CD4-positive, alpha-beta memory T cell (primary cell): ENCODE results near the gene TSC22D1. TPM values are rescaled to one million over a fixed set of nuclear protein-coding genes. Genes with fewer than 3 reads are reported as not detected.
"Not testable (repeated sequence)": the region's sequence is repeated elsewhere in the genome, so short reads cannot be mapped to it uniquely, and the experiment has no call there.

Experiments
- CTCF ChIA-PET: fragments of 350-600 bp; sonication (Branson Sonifier 250); formaldehyde crosslinking; loops from one replicate; lab custom pipeline; 2021; ENCODE audit warnings: inconsistent platforms; ENCODE audit not compliant: partially characterized antibody; lab: Charles Lee
- POLR2A ChIA-PET: fragments of 350-600 bp; sonication (Branson Sonifier 250); formaldehyde crosslinking; loops from one replicate; lab custom pipeline; 2021; ENCODE audit not compliant: partially characterized antibody; lab: Charles Lee
- DNase-seq, 5 donors: peaks; one replicate each; pipeline versions ENCODE4 v3.0.0 to v3.0.0-alpha.2; 2020 to 2022; ENCODE audit warnings: mixed read lengths in 1 of 5
- H3K27ac ChIP-seq: one replicate; pipeline ENCODE4 v1.7.0; 2013; ENCODE audit warnings: low read depth, low read length
- H3K27me3 ChIP-seq: 2 replicates; pipeline ENCODE4 v1.7.0; 2013; ENCODE audit warnings: mild to moderate bottlenecking, low read length, moderate library complexity; ENCODE audit not compliant: insufficient read depth
- H3K36me3 ChIP-seq: 2 replicates; pipeline ENCODE4 v1.7.0; 2013; ENCODE audit warnings: mild to moderate bottlenecking, low read length, moderate library complexity; ENCODE audit not compliant: insufficient read depth
- H3K4me1 ChIP-seq: 2 replicates; pipeline ENCODE4 v1.7.0; 2013; ENCODE audit warnings: mild to moderate bottlenecking, low read length, moderate library complexity; ENCODE audit not compliant: insufficient read depth
- H3K4me3 ChIP-seq, 2 donors: one replicate each; pipeline ENCODE4 v1.7.0; 2013; ENCODE audit warnings: low read length in 2 of 2, mild to moderate bottlenecking in 1 of 2
- H3K9me3 ChIP-seq, 2 donors: one replicate each; pipeline ENCODE4 v1.7.0; 2013; ENCODE audit warnings: low read length in 2 of 2, control low read depth in 1 of 2; ENCODE audit not compliant: control insufficient read depth in 1 of 2
- H3K27ac Mint-ChIP-seq, 7 donors: one replicate each; pipeline ENCODE4 v1.8.0; 2020 to 2021; ENCODE audit warnings: mixed read lengths in 7 of 7, mild to moderate bottlenecking in 6 of 7, inconsistent platforms in 3 of 7, moderate library complexity in 3 of 7
- H3K27me3 Mint-ChIP-seq, 2 donors: one replicate each; pipeline ENCODE4 v1.8.0; 2020 to 2021; ENCODE audit warnings: mixed read lengths in 2 of 2
- H3K36me3 Mint-ChIP-seq, 2 donors: one replicate each; pipeline ENCODE4 v1.8.0; 2020 to 2021; ENCODE audit warnings: mixed read lengths in 2 of 2, inconsistent platforms in 1 of 2, mild to moderate bottlenecking in 1 of 2
- H3K4me1 Mint-ChIP-seq, 4 donors: one replicate each; pipeline ENCODE4 v1.8.0; 2020 to 2021; ENCODE audit warnings: mixed read lengths in 4 of 4, mild to moderate bottlenecking in 1 of 4
- H3K4me3 Mint-ChIP-seq, 8 donors: one replicate each; pipeline ENCODE4 v1.8.0; 2020 to 2021; ENCODE audit warnings: mixed read lengths in 8 of 8, mild to moderate bottlenecking in 7 of 8, moderate library complexity in 6 of 8, inconsistent platforms in 3 of 8
- H3K9me3 Mint-ChIP-seq, 8 donors: one replicate each; pipeline ENCODE4 v1.8.0; 2020 to 2021; ENCODE audit warnings: mixed read lengths in 8 of 8, mild to moderate bottlenecking in 5 of 8, inconsistent platforms in 3 of 8, moderate library complexity in 1 of 8
- intact Hi-C: fragments of 100-400 bp; cut with micrococcal nuclease; formaldehyde crosslinking; loops from one replicate; pipeline ENCODE4 v1.15.1; 2023
- polyA plus RNA-seq, 2 donors: library from polyadenylated mRNA; unstranded; fragments of 300-500 nt; fragmentation: Illumina TruSeq; gene quantifications; one replicate each; pipeline ENCODE4 v1.2.3, GENCODE V29; 2021
- total RNA-seq, 2 experiments: library from RNA; stranded (reverse); gene quantifications; one replicate each; pipeline ENCODE4 v1.2.3, GENCODE V29; 2021

Gene TSC22D1
- total and polyA plus RNA-seq, 4 experiments from 2014 or later = 2.6 to 38.1 (median 22.8) TPM

GRCh38 chr13:44458313-44458975, 117.7 kb downstream of the TSC22D1 start:
- Mint-ChIP-seq H3K9me3 (no peaks in the 10 kb centered on the region), H3K36me3 (peaks cover 2 to 13% of the 10 kb centered on the region in 2 donors), H3K27me3 (no peaks in the 10 kb centered on the region), H3K4me1 (peaks cover 5 to 19% (median 10%) of the 10 kb centered on the region in 4 donors), H3K4me3 (peak overlapping the region in 2 of 8 donors; percentile 39 to 46), H3K27ac (no peak overlapping the region)
- no peaks in the 10 kb centered on the region for H3K9me3 ChIP-seq
- no peak overlapping the region for H3K4me3 ChIP-seq
- H3K27ac ChIP-seq = no peak overlapping the region
- DNase-seq = no peak
- no peaks in the 10 kb centered on the region for H3K27me3 ChIP-seq
- no peaks in the 10 kb centered on the region for H3K36me3 ChIP-seq
- H3K4me1 ChIP-seq = no peaks in the 10 kb centered on the region
- ChIA-PET CTCF (interaction anchor here (1.4 to 1.6 kb wide), 2 partner anchors 16 to 553 kb away, joined by 3 to 5 read pairs; no protein-coding TSS in a partner anchor), POLR2A (no interaction called here)
- intact Hi-C loops = no loop called here

GRCh38 chr13:44456212-44456611, 119.9 kb downstream of the TSC22D1 start:
- H3K27ac ChIP-seq, POLR2A ChIA-PET, H3K27ac Mint-ChIP-seq, DNase-seq, H3K27me3 Mint-ChIP-seq, H3K9me3 Mint-ChIP-seq, H3K9me3 ChIP-seq, intact Hi-C loops, H3K4me3 Mint-ChIP-seq, H3K36me3 ChIP-seq, H3K4me1 ChIP-seq, H3K27me3 ChIP-seq, H3K4me3 ChIP-seq: not testable (repeated sequence)
- peaks cover 2 to 13% of the 10 kb centered on the region in 2 donors for H3K36me3 Mint-ChIP-seq
- CTCF ChIA-PET = interaction anchor here (2.6 to 2.9 kb wide), 2 partner anchors 17 to 27 kb away, joined by 10 to 11 read pairs; no protein-coding TSS in a partner anchor
- H3K4me1 Mint-ChIP-seq = peaks cover 5 to 19% (median 10%) of the 10 kb centered on the region in 4 donors

- H3K9me3 ChIP-seq = no peaks in the 10 kb centered on the region
- H3K36me3 ChIP-seq = no peaks in the 10 kb centered on the region
- no peaks in the 10 kb centered on the region for H3K27me3 ChIP-seq
- no peak overlapping the region for H3K4me3 Mint-ChIP-seq
- H3K4me1 ChIP-seq = no peaks in the 10 kb centered on the region
- H3K4me1 Mint-ChIP-seq = peaks cover 5 to 19% (median 10%) of the 10 kb centered on the region in 4 donors
- H3K9me3 Mint-ChIP-seq = no peaks in the 10 kb centered on the region
- H3K27ac Mint-ChIP-seq = no peak overlapping the region
- H3K27ac ChIP-seq = no peak overlapping the region
- H3K36me3 Mint-ChIP-seq = peaks cover 2 to 17% of the 10 kb centered on the region in 2 donors
- POLR2A ChIA-PET = no interaction called here
- intact Hi-C loops = no loop called here
- DNase-seq = no peak
- H3K27me3 Mint-ChIP-seq = no peaks in the 10 kb centered on the region
- H3K4me3 ChIP-seq = no peak overlapping the region
- CTCF ChIA-PET = interaction anchor here (2.6 to 2.9 kb wide), 2 partner anchors 17 to 27 kb away, joined by 10 to 11 read pairs; no protein-coding TSS in a partner anchor
These were observed 120.4 kb downstream of the TSC22D1 start for GRCh38 chr13:44455769-44456168.

- Histone ChIP-seq H3K36me3 (no peaks in the 10 kb centered on the region), H3K27me3 (no peaks in the 10 kb centered on the region), H3K9me3 (no peaks in the 10 kb centered on the region), H3K4me1 (no peaks in the 10 kb centered on the region), H3K27ac (no peak overlapping the region), H3K4me3 (no peak overlapping the region)
- intact Hi-C loops = no loop called here
- H3K9me3 Mint-ChIP-seq = no peaks in the 10 kb centered on the region
- DNase-seq = no peak
- H3K4me3 Mint-ChIP-seq = no peak overlapping the region
- H3K27ac Mint-ChIP-seq = no peak overlapping the region
- H3K27me3 Mint-ChIP-seq = no peaks in the 10 kb centered on the region
- ChIA-PET POLR2A (no interaction called here), CTCF (no interaction called here)
- peaks cover 8 to 15% (median 10%) of the 10 kb centered on the region in 4 donors for H3K4me1 Mint-ChIP-seq
- peaks cover 2 to 18% of the 10 kb centered on the region in 2 donors for H3K36me3 Mint-ChIP-seq
These were observed 122.2 kb downstream of the TSC22D1 start for GRCh38 chr13:44453881-44454280.

GRCh38 chr13:44453069-44453468, 123.1 kb downstream of the TSC22D1 start:
- Histone ChIP-seq H3K27me3 (no peaks in the 10 kb centered on the region), H3K36me3 (no peaks in the 10 kb centered on the region), H3K9me3 (no peaks in the 10 kb centered on the region), H3K4me3 (no peak overlapping the region), H3K27ac (no peak overlapping the region), H3K4me1 (no peaks in the 10 kb centered on the region)
- POLR2A ChIA-PET = no interaction called here
- CTCF ChIA-PET = interaction anchor here (0.5 kb wide), 1 partner anchor 9 kb away, joined by 3 read pairs; no protein-coding TSS in a partner anchor
- intact Hi-C loops = no loop called here
- H3K27me3 Mint-ChIP-seq = no peaks in the 10 kb centered on the region
- no peaks in the 10 kb centered on the region for H3K9me3 Mint-ChIP-seq
- peaks cover 7 to 11% (median 7%) of the 10 kb centered on the region in 4 donors for H3K4me1 Mint-ChIP-seq
- H3K4me3 Mint-ChIP-seq = no peak overlapping the region
- no peak overlapping the region for H3K27ac Mint-ChIP-seq
- peaks cover 2 to 18% of the 10 kb centered on the region in 2 donors for H3K36me3 Mint-ChIP-seq
- no peak for DNase-seq

GRCh38 chr13:44452418-44452817, 123.7 kb downstream of the TSC22D1 start:
- Histone ChIP-seq H3K27me3 (no peaks in the 10 kb centered on the region), H3K27ac (no peak overlapping the region), H3K4me1 (no peaks in the 10 kb centered on the region), H3K9me3 (no peaks in the 10 kb centered on the region), H3K4me3 (no peak overlapping the region), H3K36me3 (no peaks in the 10 kb centered on the region)
- H3K27ac Mint-ChIP-seq = no peak overlapping the region
- ChIA-PET CTCF (interaction anchor here (0.5 kb wide), 1 partner anchor 9 kb away, joined by 3 read pairs; no protein-coding TSS in a partner anchor), POLR2A (no interaction called here)
- H3K4me1 Mint-ChIP-seq = peaks cover 1 to 9% (median 4%) of the 10 kb centered on the region in 4 donors
- no peaks in the 10 kb centered on the region for H3K9me3 Mint-ChIP-seq
- no peak overlapping the region for H3K4me3 Mint-ChIP-seq
- no peaks in the 10 kb centered on the region for H3K27me3 Mint-ChIP-seq
- peaks cover 2 to 18% of the 10 kb centered on the region in 2 donors for H3K36me3 Mint-ChIP-seq
- intact Hi-C loops = no loop called here
- DNase-seq = no peak

- intact Hi-C loops = no loop called here
- ChIA-PET CTCF (interaction anchor here (1.1 kb wide), 1 partner anchor 544 kb away, joined by 3 read pairs; no protein-coding TSS in a partner anchor), POLR2A (no interaction called here)
- no peaks in the 10 kb centered on the region for H3K36me3 ChIP-seq
- no peak overlapping the region for H3K4me3 Mint-ChIP-seq
- no peaks in the 10 kb centered on the region for H3K9me3 ChIP-seq
- H3K27me3 ChIP-seq = no peaks in the 10 kb centered on the region
- H3K27ac Mint-ChIP-seq = no peak overlapping the region
- H3K4me3 ChIP-seq = no peak overlapping the region
- H3K9me3 Mint-ChIP-seq = no peaks in the 10 kb centered on the region
- peaks cover 0 to 9% (median 4%) of the 10 kb centered on the region in 4 donors for H3K4me1 Mint-ChIP-seq
- H3K4me1 ChIP-seq = no peaks in the 10 kb centered on the region
- no peak overlapping the region for H3K27ac ChIP-seq
- DNase-seq = no peak
- H3K36me3 Mint-ChIP-seq = peaks cover 2 to 18% of the 10 kb centered on the region in 2 donors
- H3K27me3 Mint-ChIP-seq = no peaks in the 10 kb centered on the region
These were observed 124.5 kb downstream of the TSC22D1 start for GRCh38 chr13:44451651-44452050.
